ENCODE measurements around the gene ATP2B1.

Gene ATP2B1

DNA sequence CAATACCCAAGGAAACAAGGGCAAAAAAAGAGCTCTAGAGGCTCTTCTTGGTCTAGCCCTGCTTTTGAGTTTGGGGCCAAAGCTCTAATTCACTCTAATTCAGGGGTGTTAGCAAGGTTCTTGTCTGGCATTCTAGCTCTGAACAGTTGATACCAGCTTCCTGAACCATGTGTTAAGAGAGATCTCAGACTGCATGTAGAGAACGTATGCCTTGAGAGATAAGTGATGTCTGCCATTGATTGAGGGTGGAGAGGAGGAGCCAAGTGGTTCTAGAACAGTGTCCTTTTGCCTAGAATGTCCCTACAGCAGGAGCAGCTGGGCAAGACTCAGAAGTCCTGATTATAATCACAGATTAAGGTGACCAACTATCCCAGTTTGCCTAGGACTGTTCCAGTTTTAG is 164.6 kb downstream of the ATP2B1 start:
- no peak for DNase-seq (ENCODE audit: low read depth in 2 of 3, low spot score in 2 of 3)

DNA sequence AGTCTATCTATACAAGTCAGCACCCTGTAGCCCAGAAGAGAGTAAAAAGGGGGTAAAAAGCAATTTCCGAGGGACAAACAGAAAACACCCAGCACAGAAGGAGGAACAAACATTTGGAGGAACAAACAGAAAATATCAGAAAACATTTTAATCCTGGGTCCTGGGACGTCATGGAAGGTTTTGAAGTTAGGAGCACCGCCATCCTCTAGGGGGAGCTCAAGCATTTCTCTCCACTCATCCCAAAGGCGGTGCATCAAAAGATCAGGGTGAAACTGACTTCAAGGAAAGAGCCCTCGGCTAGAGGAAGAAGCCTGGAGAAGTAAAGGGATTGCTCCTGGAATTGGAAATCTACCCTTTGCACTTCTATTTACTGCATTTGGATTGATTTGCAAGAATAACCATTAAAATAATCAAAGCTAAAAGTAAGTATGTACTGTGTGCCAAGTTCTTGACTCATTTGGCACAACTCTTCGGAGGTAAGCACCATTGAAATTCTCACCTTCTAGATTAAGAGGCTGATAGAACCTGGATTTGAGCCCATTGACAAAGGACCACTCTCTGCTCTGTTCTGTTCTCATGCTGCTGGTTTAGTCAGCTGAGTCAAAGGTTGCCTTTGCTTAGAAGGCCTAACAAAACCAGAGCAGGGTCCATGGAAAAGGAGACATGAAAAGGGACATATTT is 165.6 kb downstream of the ATP2B1 start:
- peak; percentile 6 to 38 (median 7) for DNase-seq (ENCODE audit: low read depth in 2 of 3, low spot score in 2 of 3)

DNA sequence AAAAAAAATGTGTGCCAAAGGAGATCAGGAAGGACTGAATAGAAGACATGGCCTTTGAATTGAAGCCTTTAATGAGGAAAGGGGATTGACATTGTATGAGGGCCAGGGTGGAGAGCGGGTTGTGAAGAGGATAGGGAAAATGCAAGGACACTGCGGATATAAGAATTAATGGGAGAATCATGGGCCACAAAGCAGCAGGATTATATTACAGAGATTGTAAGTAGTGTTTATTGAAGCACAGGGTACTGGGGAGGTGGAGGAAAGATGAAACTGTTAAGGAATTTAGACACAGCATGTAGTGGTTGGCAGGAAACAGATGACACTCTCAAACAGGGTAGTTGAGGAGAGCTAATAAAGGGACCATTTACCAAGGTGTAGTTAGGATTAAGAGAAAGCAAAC is 166.4 kb downstream of the ATP2B1 start:
- no peak for DNase-seq (ENCODE audit: low read depth in 2 of 3, low spot score in 2 of 3)

DNA sequence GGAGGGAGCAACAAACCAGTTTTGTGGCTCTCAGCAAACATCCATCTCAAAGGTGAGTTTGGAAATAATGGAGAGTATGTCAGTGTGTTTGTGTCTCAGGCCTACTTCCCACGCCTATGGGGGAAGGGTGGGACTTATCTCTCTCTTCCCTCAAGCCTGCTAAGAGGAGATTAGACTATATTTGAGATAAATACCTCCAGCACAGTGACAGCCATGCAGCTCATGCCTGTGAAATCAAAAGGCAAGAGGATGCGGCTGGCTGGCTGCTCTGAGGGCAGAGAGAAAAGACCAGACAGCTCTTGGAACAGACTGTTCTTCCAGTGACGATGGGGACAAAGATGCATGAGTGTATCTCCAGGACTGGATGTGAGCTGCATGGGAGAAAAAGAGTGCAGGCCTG is 168.1 kb downstream of the ATP2B1 start:
- DNase-seq (ENCODE audit: low read depth in 2 of 3, low spot score in 2 of 3) = no peak

DNA sequence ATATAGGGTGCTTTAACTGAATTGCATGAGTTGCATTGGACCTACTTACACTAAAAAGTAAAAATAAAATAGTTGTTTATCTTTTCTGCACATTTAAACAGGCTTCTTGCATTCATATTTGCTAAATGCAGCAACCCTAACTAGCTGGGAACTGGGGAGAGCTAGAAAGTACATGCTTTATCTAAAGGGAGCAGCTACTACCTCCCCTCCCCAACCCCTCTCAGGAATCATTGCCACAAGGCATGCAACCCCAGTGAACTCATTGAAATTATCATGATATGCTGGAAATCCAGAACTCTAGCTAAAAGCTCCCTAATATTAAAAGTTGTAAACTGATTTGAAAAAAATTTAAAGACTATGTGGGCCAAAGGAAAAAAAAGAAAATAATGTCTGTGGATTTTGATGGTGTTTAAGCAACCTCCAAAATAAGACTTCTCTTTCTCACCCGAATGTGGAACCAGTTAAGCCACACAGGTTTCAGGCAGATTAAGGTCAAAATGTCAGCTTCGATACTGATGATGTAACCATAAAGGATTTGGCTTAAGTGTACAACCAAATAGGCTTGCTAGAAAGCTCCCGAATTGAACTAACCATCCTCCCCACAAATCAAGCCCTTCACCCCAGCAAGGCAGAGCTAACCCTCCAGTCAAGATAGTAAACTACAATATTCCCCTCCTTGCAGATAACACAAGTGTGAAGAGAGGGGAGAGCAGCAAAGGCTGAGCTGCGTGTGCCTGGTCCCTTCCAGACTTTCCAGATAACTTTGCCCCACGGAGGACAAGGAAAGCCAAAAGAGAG is 169.0 kb downstream of the ATP2B1 start:
- no peak for DNase-seq (ENCODE audit: low read depth in 2 of 3, low spot score in 2 of 3)

DNA sequence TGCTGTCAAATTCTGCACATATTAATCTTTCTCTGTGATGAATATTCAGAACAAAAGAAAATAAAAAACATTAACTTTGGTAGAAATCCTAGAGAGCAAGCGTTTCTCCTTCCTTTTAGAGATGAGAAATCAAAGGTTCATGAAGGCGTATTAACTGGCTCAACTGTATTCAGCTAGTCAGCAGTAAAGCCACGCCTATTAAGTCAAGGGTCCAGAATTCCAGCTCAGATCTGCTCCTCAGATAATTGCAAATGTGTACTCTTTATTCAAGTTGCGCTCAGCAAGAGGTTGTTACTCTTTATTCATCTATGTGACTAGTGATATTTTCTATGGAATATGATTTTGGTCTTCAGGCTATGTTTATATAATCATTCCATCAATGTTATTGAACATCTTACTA is 169.7 kb downstream of the ATP2B1 start:
- no peak for DNase-seq (ENCODE audit: low read depth in 2 of 3, low spot score in 2 of 3)
